Karpas-422 (cell line): ENCODE results near the gene LIN9. TPM values are rescaled to one million over a fixed set of nuclear protein-coding genes. Genes with fewer than 3 reads are reported as not detected.
A peak's percentile ranks its signal among the peaks of the same experiment; 100 is the strongest.

Source experiments
- DNase-seq: peaks from one replicate; pipeline ENCODE4 v3.0.0-alpha.2; 2015
- H2AFZ ChIP-seq: fragments of 200-600 bp; sonication (generic); 2 replicates; pipeline ENCODE4 v1.6.1; 2014; ENCODE audit warnings: antibody characterized with exemption, low read length, mixed read lengths
- H3K27ac ChIP-seq: fragments of 200-600 bp; sonication (generic); 2 replicates; pipeline ENCODE4 v1.5.1; 2014; ENCODE audit warnings: mild to moderate bottlenecking, low read length, moderate library complexity
- H3K27me3 ChIP-seq: fragments of 200-600 bp; sonication (generic); 2 replicates; pipeline ENCODE4 v1.6.1; 2014; ENCODE audit warnings: low read length, mixed read lengths
- H3K36me3 ChIP-seq: fragments of 200-600 bp; sonication (generic); 2 replicates; pipeline ENCODE4 v1.6.1; 2014; ENCODE audit warnings: low read length, mixed read lengths; ENCODE audit not compliant: insufficient read depth
- H3K4me1 ChIP-seq: fragments of 200-600 bp; sonication (generic); 2 replicates; pipeline ENCODE4 v1.6.1; 2014; ENCODE audit warnings: mild to moderate bottlenecking, low read length, mixed read lengths
- H3K4me2 ChIP-seq: fragments of 200-600 bp; sonication (generic); 2 replicates; pipeline ENCODE4 v1.6.1; 2014; ENCODE audit warnings: low read length, low read depth, mild to moderate bottlenecking; ENCODE audit not compliant: poor library complexity, severe bottlenecking
- H3K4me3 ChIP-seq: fragments of 200-600 bp; sonication (generic); 2 replicates; pipeline ENCODE4 v1.5.1; 2014; ENCODE audit warnings: mild to moderate bottlenecking, antibody characterized with exemption, low read length, mixed read lengths
- H3K79me2 ChIP-seq: fragments of 200-600 bp; sonication (generic); 2 replicates; pipeline ENCODE4 v1.6.1; 2014; ENCODE audit warnings: mild to moderate bottlenecking, low read length, mixed read lengths
- H3K9ac ChIP-seq: fragments of 200-600 bp; sonication (generic); 2 replicates; pipeline ENCODE4 v1.6.0; 2014; ENCODE audit warnings: low read length
- H3K9me2 ChIP-seq: fragments of 200-600 bp; sonication (generic), shearing (Covaris generic); replicated peaks from 2 replicates; pipeline ENCODE4 v1.6.0; 2014; ENCODE audit warnings: mild to moderate bottlenecking, low read length, moderate library complexity; ENCODE audit not compliant: insufficient read depth
- H3K9me3 ChIP-seq: fragments of 300-700, 200-600 bp; sonication (generic); 2 replicates; pipeline ENCODE4 v1.6.1; 2014; ENCODE audit warnings: low read length, mixed read lengths
- H4K20me1 ChIP-seq: fragments of 200-600 bp; sonication (generic); 2 replicates; pipeline ENCODE4 v1.6.1; 2014; ENCODE audit warnings: mild to moderate bottlenecking, antibody characterized with exemption, low read length, low read depth; ENCODE audit not compliant: insufficient read depth
- total RNA-seq: library from RNA; depleted of rRNA; stranded (reverse); fragments of >200 nt; shearing (Covaris generic); gene quantifications from 2 replicates; pipeline ENCODE4 v1.2.3, GENCODE V29; 2014; ENCODE audit warnings: low replicate concordance

The LIN9 gene
- total RNA-seq, 1 experiment from 2014 or later, result 22.0 TPM

GRCh38 chr1:226302731-226303130 is 6.2 kb downstream of the LIN9 start:
- Histone ChIP-seq H3K4me3 (no peak overlapping the region), H3K9me3 (no peaks in the 10 kb centered on the region), H2AFZ (no peak overlapping the region), H3K9me2 (no peaks in the 10 kb centered on the region), H3K4me2 (peak overlapping the region; percentile 6), H3K79me2 (peaks cover 76% of the 10 kb centered on the region), H3K9ac (0 out of 2 replicates have a peak overlapping the region, but pooled peaks have one; percentile 25), H3K27ac (peak overlapping the region; percentile 60), H3K27me3 (no peaks in the 10 kb centered on the region), H3K36me3 (peaks cover 11% of the 10 kb centered on the region; the same call in 1 of the 2 replicates), H4K20me1 (no peaks in the 10 kb centered on the region), H3K4me1 (peaks cover 48% of the 10 kb centered on the region)
- DNase-seq, result no peak

GRCh38 chr1:226296911-226297310 is 12.1 kb downstream of the LIN9 start:
- Histone ChIP-seq H3K4me3 (no peak overlapping the region), H3K9me3 (no peaks in the 10 kb centered on the region), H4K20me1 (no peaks in the 10 kb centered on the region), H3K27me3 (no peaks in the 10 kb centered on the region), H3K4me1 (peaks cover 15% of the 10 kb centered on the region), H3K79me2 (peaks cover 23% of the 10 kb centered on the region), H3K4me2 (no peak overlapping the region), H2AFZ (no peak overlapping the region), H3K9ac (no peak overlapping the region), H3K9me2 (no peaks in the 10 kb centered on the region), H3K27ac (no peak overlapping the region), H3K36me3 (peaks cover 39% of the 10 kb centered on the region; the same call in 1 of the 2 replicates)
- no peak for DNase-seq

- Histone ChIP-seq H3K36me3 (peaks cover 47% of the 10 kb centered on the region), H4K20me1 (no peaks in the 10 kb centered on the region), H3K9me2 (no peaks in the 10 kb centered on the region), H3K27ac (peak overlapping the region; percentile 67; the same call in 1 of the 2 replicates), H3K4me2 (no peak overlapping the region), H3K9ac (no peak overlapping the region), H2AFZ (no peak overlapping the region), H3K79me2 (peaks cover 9% of the 10 kb centered on the region; the same call in 1 of the 2 replicates), H3K27me3 (no peaks in the 10 kb centered on the region), H3K4me1 (peaks cover 15% of the 10 kb centered on the region), H3K4me3 (no peak overlapping the region), H3K9me3 (no peaks in the 10 kb centered on the region)
- no peak for DNase-seq
These were observed 15.4 kb downstream of the LIN9 start for GRCh38 chr1:226293553-226293920.

- Histone ChIP-seq H3K9me2 (no peaks in the 10 kb centered on the region), H3K9ac (no peak overlapping the region), H3K79me2 (peaks cover 9% of the 10 kb centered on the region; the same call in 1 of the 2 replicates), H4K20me1 (no peaks in the 10 kb centered on the region), H3K9me3 (no peaks in the 10 kb centered on the region), H3K4me3 (no peak overlapping the region), H3K36me3 (peaks cover 47% of the 10 kb centered on the region), H3K27ac (peak overlapping the region; percentile 67), H3K4me1 (peaks cover 15% of the 10 kb centered on the region), H3K4me2 (no peak overlapping the region), H2AFZ (no peak overlapping the region), H3K27me3 (no peaks in the 10 kb centered on the region)
- no peak for DNase-seq
These were observed 16.0 kb downstream of the LIN9 start for GRCh38 chr1:226292874-226293552.

- Histone ChIP-seq H3K4me1 (peaks cover 3% of the 10 kb centered on the region), H3K27ac (no peak overlapping the region), H3K4me2 (no peak overlapping the region), H3K9me3 (no peaks in the 10 kb centered on the region), H3K9ac (no peak overlapping the region), H4K20me1 (no peaks in the 10 kb centered on the region), H3K4me3 (no peak overlapping the region), H3K36me3 (peaks cover 53% of the 10 kb centered on the region), H2AFZ (no peak overlapping the region), H3K9me2 (no peaks in the 10 kb centered on the region), H3K79me2 (peaks cover 6% of the 10 kb centered on the region), H3K27me3 (no peaks in the 10 kb centered on the region)
- no peak for DNase-seq
These were observed 21.4 kb downstream of the LIN9 start for GRCh38 chr1:226287587-226287986.

GRCh38 chr1:226281058-226281457 is 27.9 kb downstream of the LIN9 start:
- Histone ChIP-seq H2AFZ (no peak overlapping the region), H3K4me1 (no peaks in the 10 kb centered on the region), H3K79me2 (peaks cover 13% of the 10 kb centered on the region), H3K4me2 (no peak overlapping the region), H3K4me3 (no peak overlapping the region), H3K9me2 (no peaks in the 10 kb centered on the region), H3K27me3 (no peaks in the 10 kb centered on the region), H3K9me3 (no peaks in the 10 kb centered on the region), H4K20me1 (no peaks in the 10 kb centered on the region), H3K9ac (no peak overlapping the region), H3K27ac (no peak overlapping the region), H3K36me3 (peaks cover 25% of the 10 kb centered on the region; the same call in 1 of the 2 replicates)
- DNase-seq, result no peak

- no peak for DNase-seq
- no peak overlapping the region for H3K4me2 ChIP-seq
- H3K4me1 ChIP-seq, result no peaks in the 10 kb centered on the region
- H3K27ac ChIP-seq, result 0 out of 2 replicates have a peak overlapping the region, but pooled peaks have one; percentile 39
- no peak overlapping the region for H3K4me3 ChIP-seq
- no peak overlapping the region for H3K9ac ChIP-seq
- no peaks in the 10 kb centered on the region for H4K20me1 ChIP-seq
- no peaks in the 10 kb centered on the region for H3K9me2 ChIP-seq
- no peaks in the 10 kb centered on the region for H3K9me3 ChIP-seq
- H3K79me2 ChIP-seq, result peaks cover 13% of the 10 kb centered on the region
- peaks cover 12% of the 10 kb centered on the region; the same call in 1 of the 2 replicates for H3K36me3 ChIP-seq
- no peaks in the 10 kb centered on the region for H3K27me3 ChIP-seq
- H2AFZ ChIP-seq, result no peak overlapping the region
These were observed 29.5 kb downstream of the LIN9 start for GRCh38 chr1:226279498-226279897.

- Histone ChIP-seq H4K20me1 (no peaks in the 10 kb centered on the region), H3K36me3 (peaks cover 16% of the 10 kb centered on the region; the same call in 1 of the 2 replicates), H3K9ac (no peak overlapping the region)
These were observed 31.1 kb downstream of the LIN9 start for GRCh38 chr1:226277897-226278296.

More at GRCh38 chr1:226277897-226278296, 31.1 kb downstream of the LIN9 start:
- Histone ChIP-seq H3K9me2 (no peaks in the 10 kb centered on the region), H3K4me2 (no peak overlapping the region), H3K4me1 (peaks cover 3% of the 10 kb centered on the region; the same call in 1 of the 2 replicates), H2AFZ (no peak overlapping the region), H3K27ac (no peak overlapping the region), H3K4me3 (no peak overlapping the region), H3K79me2 (peaks cover 13% of the 10 kb centered on the region; the same call in 1 of the 2 replicates), H3K27me3 (no peaks in the 10 kb centered on the region), H3K9me3 (no peaks in the 10 kb centered on the region)
- DNase-seq, result no peak
